Neural progenitor cell (in vitro differentiated cells): ENCODE data around the gene NCF4.

Experiments
- EZH2 ChIP-seq: fragments of 200-600 bp; sonication (generic); IDR thresholded peaks from 2 replicates; pipeline ENCODE4 v1.6.1; 2017; ENCODE audit warnings: antibody characterized with exemption, mild to moderate bottlenecking, moderate library complexity
- EZH2phosphoT487 ChIP-seq: fragments of 200-600 bp; sonication (generic); IDR thresholded peaks from 2 replicates; pipeline ENCODE4 v1.6.1; 2017; ENCODE audit warnings: antibody characterized with exemption
- TF ChIP-seq, protein P1 (sequence below): fragments of 200-600 bp; sonication (generic); IDR thresholded peaks from 2 replicates; pipeline ENCODE4 v1.5.1; 2017; ENCODE audit warnings: antibody characterized with exemption, mild to moderate bottlenecking

DNA sequence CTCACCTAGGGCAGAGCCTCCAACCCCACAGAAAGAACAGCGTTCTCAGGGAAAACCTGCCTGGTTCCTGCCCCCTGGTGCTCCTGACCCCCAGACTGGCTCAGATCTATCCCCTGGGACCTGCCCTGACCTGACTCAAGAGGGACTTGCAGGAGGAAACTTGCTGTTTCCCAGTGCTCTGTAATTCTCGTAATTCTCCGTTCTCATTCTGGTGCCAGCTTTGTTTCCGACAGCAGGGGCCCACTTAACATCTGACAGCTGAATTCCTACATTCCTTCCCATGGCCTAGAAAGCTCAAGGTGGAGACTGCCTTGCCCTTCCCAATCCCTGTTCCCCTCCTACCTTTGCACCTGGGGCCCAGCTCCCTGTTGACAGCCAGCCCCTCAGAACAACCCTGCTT lies 40.1 kb downstream of the NCF4 start:
- TF ChIP-seq, protein P1, sequence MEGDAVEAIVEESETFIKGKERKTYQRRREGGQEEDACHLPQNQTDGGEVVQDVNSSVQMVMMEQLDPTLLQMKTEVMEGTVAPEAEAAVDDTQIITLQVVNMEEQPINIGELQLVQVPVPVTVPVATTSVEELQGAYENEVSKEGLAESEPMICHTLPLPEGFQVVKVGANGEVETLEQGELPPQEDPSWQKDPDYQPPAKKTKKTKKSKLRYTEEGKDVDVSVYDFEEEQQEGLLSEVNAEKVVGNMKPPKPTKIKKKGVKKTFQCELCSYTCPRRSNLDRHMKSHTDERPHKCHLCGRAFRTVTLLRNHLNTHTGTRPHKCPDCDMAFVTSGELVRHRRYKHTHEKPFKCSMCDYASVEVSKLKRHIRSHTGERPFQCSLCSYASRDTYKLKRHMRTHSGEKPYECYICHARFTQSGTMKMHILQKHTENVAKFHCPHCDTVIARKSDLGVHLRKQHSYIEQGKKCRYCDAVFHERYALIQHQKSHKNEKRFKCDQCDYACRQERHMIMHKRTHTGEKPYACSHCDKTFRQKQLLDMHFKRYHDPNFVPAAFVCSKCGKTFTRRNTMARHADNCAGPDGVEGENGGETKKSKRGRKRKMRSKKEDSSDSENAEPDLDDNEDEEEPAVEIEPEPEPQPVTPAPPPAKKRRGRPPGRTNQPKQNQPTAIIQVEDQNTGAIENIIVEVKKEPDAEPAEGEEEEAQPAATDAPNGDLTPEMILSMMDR, result no peak
- TF ChIP-seq EZH2, result no peak
- no peak for TF ChIP-seq EZH2phosphoT487
